Activated CD8-positive, alpha-beta T cell treated with anti-CD3 and anti-CD28 coated beads for 36 hours (primary cell): Measurements from ENCODE around the gene PTRH1. TPM values are rescaled to one million over a fixed set of nuclear protein-coding genes. Genes with fewer than 3 reads are reported as not detected.

ENCODE experiments used
- ATAC-seq: fragments of 200-7000 bp; cut with Tn5 transposase; one replicate; pipeline ENCODE4 v1.10.0; 2021; ENCODE audit warnings: mild to moderate bottlenecking, moderate library complexity
- CTCF ChIA-PET: fragments of 350-600 bp; sonication (Branson Sonifier 250); formaldehyde crosslinking; loops from one replicate; lab custom pipeline; 2021; ENCODE audit warnings: antibody characterized with exemption; lab: Charles Lee
- POLR2A ChIA-PET: fragments of 350-600 bp; sonication (Branson Sonifier 250); formaldehyde crosslinking; loops from one replicate; lab custom pipeline; 2021; ENCODE audit warnings: antibody characterized with exemption; lab: Charles Lee
- DNase-seq: peaks from one replicate; pipeline ENCODE4 v3.0.0-alpha.2; 2020
- H3K27ac Mint-ChIP-seq: one replicate; pipeline ENCODE4 v1.8.0; 2021; ENCODE audit warnings: mild to moderate bottlenecking, mixed read lengths
- H3K27me3 Mint-ChIP-seq: one replicate; pipeline ENCODE4 v1.8.0; 2021; ENCODE audit warnings: mixed read lengths
- H3K36me3 Mint-ChIP-seq: one replicate; pipeline ENCODE4 v1.8.0; 2021; ENCODE audit warnings: low read depth, mixed read lengths
- H3K4me1 Mint-ChIP-seq: one replicate; pipeline ENCODE4 v1.8.0; 2021; ENCODE audit warnings: low read depth, mixed read lengths
- H3K4me3 Mint-ChIP-seq: one replicate; pipeline ENCODE4 v1.8.0; 2021; ENCODE audit warnings: mild to moderate bottlenecking, moderate library complexity, mixed read lengths
- H3K9me3 Mint-ChIP-seq: one replicate; pipeline ENCODE4 v1.8.0; 2021; ENCODE audit warnings: mixed read lengths
- CTCF ChIP-seq: fragments of 200-600 bp; IDR thresholded peaks from one replicate; pipeline ENCODE4 v1.8.0; 2022; ENCODE audit warnings: antibody characterized with exemption, mild to moderate bottlenecking
- intact Hi-C: fragments of 100-400 bp; cut with micrococcal nuclease; formaldehyde crosslinking; loops from one replicate; pipeline ENCODE4 v1.10.0; 2022
- total RNA-seq, 2 experiments: library from RNA; stranded (reverse); gene quantifications; one replicate each; pipeline ENCODE4 v1.2.3, GENCODE V29; 2021

Gene PTRH1
- total RNA-seq, 2 experiments from 2014 or later = 15.9 to 16.0 TPM

GRCh38 chr9:127692071-127692470 is 23.4 kb downstream of the PTRH1 start:
- H3K4me3 Mint-ChIP-seq = no peak overlapping the region
- H3K27me3 Mint-ChIP-seq = no peaks in the 10 kb centered on the region
- H3K27ac Mint-ChIP-seq = no peak overlapping the region
- no peak for TF ChIP-seq CTCF
- POLR2A ChIA-PET = interaction anchor here (1.4 kb wide), 1 partner anchor 10 kb away, joined by 5 read pairs; no protein-coding TSS in a partner anchor
- H3K4me1 Mint-ChIP-seq = no peaks in the 10 kb centered on the region
- no peaks in the 10 kb centered on the region for H3K36me3 Mint-ChIP-seq
- DNase-seq = no peak
- ATAC-seq = no peak
- no peaks in the 10 kb centered on the region for H3K9me3 Mint-ChIP-seq
- intact Hi-C loops = no loop called here
- CTCF ChIA-PET = interaction anchor here (1.7 kb wide), 1 partner anchor 42 kb away, joined by 8 read pairs; the partner anchor contains the start of gene TOR2A

GRCh38 chr9:127690735-127691134 is 24.7 kb downstream of the PTRH1 start:
- Mint-ChIP-seq H3K27me3 (no peaks in the 10 kb centered on the region), H3K27ac (no peak overlapping the region), H3K4me1 (no peaks in the 10 kb centered on the region), H3K36me3 (no peaks in the 10 kb centered on the region), H3K4me3 (no peak overlapping the region), H3K9me3 (no peaks in the 10 kb centered on the region)
- CTCF ChIA-PET = interaction anchor here (1.6 kb wide), 1 partner anchor 44 kb away, joined by 8 read pairs; the partner anchor contains the start of gene TOR2A
- POLR2A ChIA-PET = no interaction called here
- no peak for TF ChIP-seq CTCF
- intact Hi-C loops = no loop called here
- no peak for DNase-seq
- ATAC-seq = no peak

- no peak for DNase-seq
- Mint-ChIP-seq H3K4me1 (no peaks in the 10 kb centered on the region), H3K36me3 (no peaks in the 10 kb centered on the region), H3K27ac (no peak overlapping the region), H3K9me3 (no peaks in the 10 kb centered on the region), H3K4me3 (no peak overlapping the region), H3K27me3 (no peaks in the 10 kb centered on the region)
- ATAC-seq = no peak
- POLR2A ChIA-PET = no interaction called here
- CTCF ChIA-PET = no interaction called here
- no peak for TF ChIP-seq CTCF
- intact Hi-C loops = no loop called here
Observed at GRCh38 chr9:127689329-127690000, 26.0 kb downstream of the PTRH1 start.

- no peaks in the 10 kb centered on the region for H3K9me3 Mint-ChIP-seq
- H3K4me3 Mint-ChIP-seq = no peak overlapping the region
- no peaks in the 10 kb centered on the region for H3K36me3 Mint-ChIP-seq
- no peaks in the 10 kb centered on the region for H3K27me3 Mint-ChIP-seq
- no peak for ATAC-seq
- intact Hi-C loops = no loop called here
- H3K4me1 Mint-ChIP-seq = no peaks in the 10 kb centered on the region
- POLR2A ChIA-PET = no interaction called here
- TF ChIP-seq CTCF = no peak
- CTCF ChIA-PET = no interaction called here
- no peak for DNase-seq
- no peak overlapping the region for H3K27ac Mint-ChIP-seq
Observed at GRCh38 chr9:127686461-127687393, 28.7 kb downstream of the PTRH1 start.
